ENCODE results near the gene PTGES3. TPM values are rescaled to one million over a fixed set of nuclear protein-coding genes. Genes with fewer than 3 reads are reported as not detected.

The PTGES3 gene
- total and polyA plus RNA-seq, 10 of the 15 experiments (the other 5 are each of a cell fraction or from before 2014, with no cell fraction given): 117 to 520 (median 175) TPM

GRCh38 chr12:56688129-56688845 lies at the start of gene PTGES3 (continued):
- TF ChIP-seq ZBTB40 (IDR thresholded peaks at IDR 0.05; ENCODE audit: borderline replicate concordance) (no peak; the same call in 1 of the 2 replicates), BMI1 (IDR thresholded peaks at IDR 0.05; ENCODE audit: borderline replicate concordance) (no peak), SKIL (IDR thresholded peaks at IDR 0.05; ENCODE audit: low read depth, poor library complexity, severe bottlenecking) (peak; percentile 65), ZBTB33 (IDR thresholded peaks at IDR 0.05) (no peak), SREBF2 (IDR thresholded peaks at IDR 0.05; ENCODE audit: low read length) (no peak), GATAD2B (conservative IDR thresholded peaks at IDR 0.05; ENCODE audit: low read depth) (peak; percentile 46; the same call in 1 of the 2 replicates), RFX5 (IDR thresholded peaks at IDR 0.05; ENCODE audit: low read depth, low read length) (0 out of 2 replicates have a peak, but pooled peaks have one; percentile 37), CBX3 (IDR thresholded peaks at IDR 0.05; ENCODE audit: borderline replicate concordance, low read depth) (no peak), MLLT1 (IDR thresholded peaks at IDR 0.05) (peak; percentile 55), BCL3 (IDR thresholded peaks at IDR 0.05; ENCODE audit: borderline replicate concordance, insufficient read depth, low read depth, low read length, poor library complexity, severe bottlenecking) (no peak), MAX (IDR thresholded peaks at IDR 0.05; ENCODE audit: low read depth, low read length) (peak; percentile 88), TCF12 (IDR thresholded peaks at IDR 0.05; ENCODE audit: low read depth, low read length) (no peak), SMAD5 (IDR thresholded peaks at IDR 0.05; ENCODE audit: low read depth) (peak; percentile 90), CEBPB (IDR thresholded peaks at IDR 0.05; ENCODE audit: borderline replicate concordance in 1 of 2, low read depth in 2 of 2, low read length in 2 of 2) (no peak)
